Type B pancreatic cell (in vitro differentiated cells): Measurements from ENCODE around the gene CFAP65. TPM values are rescaled to one million over a fixed set of nuclear protein-coding genes. Genes with fewer than 3 reads are reported as not detected.

Experiments
- DNase-seq: peaks from one replicate; pipeline ENCODE4 v3.0.0; 2021; ENCODE audit warnings: mixed read lengths; ENCODE audit not compliant: unreplicated experiment; ENCODE audit errors: extremely low spot score
- H3K27ac Mint-ChIP-seq: 2 replicates; pipeline ENCODE4 v1.8.0; 2021; ENCODE audit warnings: mild to moderate bottlenecking, mixed read lengths
- H3K27me3 Mint-ChIP-seq: 2 replicates; pipeline ENCODE4 v1.8.0; 2021; ENCODE audit warnings: mixed read lengths
- H3K36me3 Mint-ChIP-seq: 2 replicates; pipeline ENCODE4 v1.8.0; 2021; ENCODE audit warnings: mixed read lengths
- H3K4me1 Mint-ChIP-seq: one replicate; pipeline ENCODE4 v1.8.0; 2021; ENCODE audit warnings: mixed read lengths; ENCODE audit not compliant: unreplicated experiment
- H3K4me3 Mint-ChIP-seq: 2 replicates; pipeline ENCODE4 v1.8.0; 2021; ENCODE audit warnings: mild to moderate bottlenecking, mixed read lengths
- H3K9me3 Mint-ChIP-seq: 2 replicates; pipeline ENCODE4 v1.8.0; 2021; ENCODE audit warnings: mixed read lengths
- total RNA-seq: library from RNA; stranded (reverse); gene quantifications from 2 replicates; pipeline ENCODE4 v1.2.1, GENCODE V29; 2021; ENCODE audit warnings: low replicate concordance
- TF ChIP-seq, protein P1 (sequence below): fragments of 200-600 bp; sonication (generic); conservative IDR thresholded peaks from 2 replicates; pipeline ENCODE4 v1.5.0; 2021; ENCODE audit warnings: antibody characterized with exemption, mild to moderate bottlenecking

The CFAP65 gene
- total RNA-seq, 1 donor from 2014 or later, result 2.1 TPM

- Mint-ChIP-seq H3K4me3 (no peak overlapping the region), H3K4me1 (no peaks in the 10 kb centered on the region), H3K36me3 (no peaks in the 10 kb centered on the region), H3K9me3 (no peaks in the 10 kb centered on the region), H3K27ac (no peak overlapping the region), H3K27me3 (peaks cover 65% of the 10 kb centered on the region)
- TF ChIP-seq, protein P1, sequence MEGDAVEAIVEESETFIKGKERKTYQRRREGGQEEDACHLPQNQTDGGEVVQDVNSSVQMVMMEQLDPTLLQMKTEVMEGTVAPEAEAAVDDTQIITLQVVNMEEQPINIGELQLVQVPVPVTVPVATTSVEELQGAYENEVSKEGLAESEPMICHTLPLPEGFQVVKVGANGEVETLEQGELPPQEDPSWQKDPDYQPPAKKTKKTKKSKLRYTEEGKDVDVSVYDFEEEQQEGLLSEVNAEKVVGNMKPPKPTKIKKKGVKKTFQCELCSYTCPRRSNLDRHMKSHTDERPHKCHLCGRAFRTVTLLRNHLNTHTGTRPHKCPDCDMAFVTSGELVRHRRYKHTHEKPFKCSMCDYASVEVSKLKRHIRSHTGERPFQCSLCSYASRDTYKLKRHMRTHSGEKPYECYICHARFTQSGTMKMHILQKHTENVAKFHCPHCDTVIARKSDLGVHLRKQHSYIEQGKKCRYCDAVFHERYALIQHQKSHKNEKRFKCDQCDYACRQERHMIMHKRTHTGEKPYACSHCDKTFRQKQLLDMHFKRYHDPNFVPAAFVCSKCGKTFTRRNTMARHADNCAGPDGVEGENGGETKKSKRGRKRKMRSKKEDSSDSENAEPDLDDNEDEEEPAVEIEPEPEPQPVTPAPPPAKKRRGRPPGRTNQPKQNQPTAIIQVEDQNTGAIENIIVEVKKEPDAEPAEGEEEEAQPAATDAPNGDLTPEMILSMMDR, result peak; percentile 56
- no peak for DNase-seq
Observed at GRCh38 chr2:219010162-219010756, 31.1 kb downstream of the CFAP65 start.

GRCh38 chr2:219009294-219009693, 32.0 kb downstream of the CFAP65 start:
- no peak for DNase-seq
- Mint-ChIP-seq H3K27me3 (peaks cover 65% of the 10 kb centered on the region), H3K4me1 (no peaks in the 10 kb centered on the region), H3K9me3 (no peaks in the 10 kb centered on the region), H3K27ac (no peak overlapping the region), H3K4me3 (no peak overlapping the region), H3K36me3 (no peaks in the 10 kb centered on the region)
- TF ChIP-seq, protein P1, result no peak

DNA sequence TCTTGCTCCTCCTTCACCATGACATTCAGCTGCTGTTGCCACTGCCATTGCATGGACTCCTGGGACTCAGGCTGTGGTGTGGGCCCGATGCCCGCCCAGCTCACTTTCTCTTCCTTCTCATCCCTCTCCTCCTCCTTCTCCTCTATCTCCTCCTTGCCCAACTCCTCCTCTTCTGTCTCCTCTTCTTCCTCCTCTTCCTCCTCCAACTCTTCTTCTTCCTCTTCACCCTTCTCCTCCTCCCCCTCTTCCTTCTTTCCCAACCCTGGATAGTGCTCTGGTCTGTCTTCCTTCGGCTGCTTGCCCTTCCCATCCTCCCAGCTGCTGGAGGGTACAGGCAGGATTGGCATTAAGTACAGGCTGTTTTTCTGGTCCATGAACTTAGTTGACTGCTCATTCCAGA, 37.3 kb downstream of the CFAP65 start:
- H3K36me3 Mint-ChIP-seq, result no peaks in the 10 kb centered on the region
- H3K9me3 Mint-ChIP-seq, result no peaks in the 10 kb centered on the region
- no peak overlapping the region for H3K27ac Mint-ChIP-seq
- no peak for DNase-seq
- peaks cover 87% of the 10 kb centered on the region for H3K27me3 Mint-ChIP-seq
- peaks cover 12% of the 10 kb centered on the region for H3K4me1 Mint-ChIP-seq
- TF ChIP-seq, protein P1, result no peak
- peak overlapping the region; percentile 60 for H3K4me3 Mint-ChIP-seq

GRCh38 chr2:219003267-219003634, 38.1 kb downstream of the CFAP65 start:
- Mint-ChIP-seq H3K4me3 (peak overlapping the region; percentile 60), H3K36me3 (no peaks in the 10 kb centered on the region), H3K9me3 (no peaks in the 10 kb centered on the region), H3K27me3 (peaks cover 89% of the 10 kb centered on the region), H3K4me1 (peaks cover 12% of the 10 kb centered on the region), H3K27ac (no peak overlapping the region)
- DNase-seq, result no peak
- TF ChIP-seq, protein P1, result no peak

DNA sequence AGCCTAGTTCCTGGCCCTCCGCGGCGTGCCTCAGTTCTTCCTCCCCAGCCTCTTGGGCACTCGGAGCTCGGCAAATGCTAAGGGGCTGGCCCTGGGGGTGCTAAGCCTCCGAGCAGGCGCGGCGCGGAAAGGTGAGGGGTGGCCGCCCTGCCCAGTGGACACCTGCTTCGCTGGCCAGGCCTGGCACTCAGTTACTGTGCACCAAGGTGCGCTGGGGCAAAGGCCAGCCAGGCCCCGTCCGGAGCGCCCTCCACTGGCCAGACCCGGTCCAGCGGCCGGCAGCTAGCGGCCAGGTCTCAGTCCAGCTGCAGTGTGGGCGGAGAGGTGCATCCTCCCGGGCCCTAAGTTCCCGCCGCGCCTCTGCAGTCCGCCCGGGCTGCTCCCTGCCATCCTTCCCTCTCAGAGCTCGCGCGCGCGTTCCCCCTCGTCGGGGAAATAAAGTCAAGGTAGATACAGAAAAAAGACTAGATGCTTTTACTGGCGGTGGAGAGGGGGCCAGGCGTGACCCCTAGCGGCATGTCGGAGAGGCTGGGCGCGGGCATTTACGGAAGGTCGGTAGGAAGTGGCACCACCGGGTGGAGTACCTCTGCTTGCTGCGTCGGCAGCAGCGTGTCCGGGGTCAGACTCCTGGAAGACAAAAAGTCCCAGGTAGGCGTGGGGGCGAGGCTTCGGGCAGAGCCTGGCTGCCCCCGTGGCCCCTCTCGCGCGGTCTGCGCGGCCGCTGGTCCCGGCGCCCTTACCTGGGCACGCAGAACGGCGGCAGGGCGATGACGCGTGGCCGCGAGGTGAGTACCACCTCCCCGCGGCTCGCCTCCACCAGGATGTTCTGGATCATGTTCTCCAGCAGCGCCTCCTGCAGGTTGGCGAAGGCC, 38.7 kb downstream of the CFAP65 start:
- TF ChIP-seq, protein P1, result peak; percentile 66
- peaks cover 12% of the 10 kb centered on the region for H3K4me1 Mint-ChIP-seq
- peak overlapping the region; percentile 84 for H3K4me3 Mint-ChIP-seq

More for the DNA sequence above, 38.7 kb downstream of the CFAP65 start:
- H3K9me3 Mint-ChIP-seq, result no peaks in the 10 kb centered on the region
- peak; percentile 79 for DNase-seq
- H3K27me3 Mint-ChIP-seq, result peaks cover 91% of the 10 kb centered on the region
- no peak overlapping the region for H3K27ac Mint-ChIP-seq
- H3K36me3 Mint-ChIP-seq, result no peaks in the 10 kb centered on the region
